Inflammatory macrophage treated with lipopolysaccharide for 4 hours (primary cell): Measurements from ENCODE around the gene COBL.

ENCODE experiments used
- DNase-seq: peaks from one replicate; pipeline ENCODE4 v3.0.0-alpha.2; 2020

The COBL gene

DNA sequence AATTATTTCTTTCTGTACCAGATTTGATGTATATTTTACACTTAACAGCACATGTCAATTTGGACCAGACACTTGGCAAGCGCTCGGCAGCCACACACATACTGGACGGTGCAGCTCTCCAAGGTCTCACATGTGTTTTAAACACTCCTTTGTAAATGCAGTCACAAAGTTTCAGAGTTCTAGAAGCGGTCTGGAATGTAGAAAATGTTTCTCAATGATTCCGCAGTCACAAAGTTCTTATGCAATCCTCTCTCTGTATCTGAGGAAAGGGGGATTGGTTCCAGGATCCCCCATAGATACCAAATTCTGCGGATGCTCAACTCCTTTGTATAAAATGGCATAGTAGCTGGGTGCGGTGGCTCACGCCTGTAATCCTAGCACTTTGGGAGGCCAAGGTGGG, 280.9 kb downstream of the COBL start:
- no peak for DNase-seq

- no peak for DNase-seq
Measured at GRCh38 chr7:51034521-51035264, 281.9 kb downstream of the COBL start.

GRCh38 chr7:51033727-51034520, 282.7 kb downstream of the COBL start:
- DNase-seq = no peak

GRCh38 chr7:51031791-51032515, 284.7 kb downstream of the COBL start:
- DNase-seq = no peak

GRCh38 chr7:51031216-51031615, 285.4 kb downstream of the COBL start:
- no peak for DNase-seq

- DNase-seq = no peak
Measured at GRCh38 chr7:51029701-51030191, 286.9 kb downstream of the COBL start.

GRCh38 chr7:51029131-51029530, 287.5 kb downstream of the COBL start:
- no peak for DNase-seq

DNA sequence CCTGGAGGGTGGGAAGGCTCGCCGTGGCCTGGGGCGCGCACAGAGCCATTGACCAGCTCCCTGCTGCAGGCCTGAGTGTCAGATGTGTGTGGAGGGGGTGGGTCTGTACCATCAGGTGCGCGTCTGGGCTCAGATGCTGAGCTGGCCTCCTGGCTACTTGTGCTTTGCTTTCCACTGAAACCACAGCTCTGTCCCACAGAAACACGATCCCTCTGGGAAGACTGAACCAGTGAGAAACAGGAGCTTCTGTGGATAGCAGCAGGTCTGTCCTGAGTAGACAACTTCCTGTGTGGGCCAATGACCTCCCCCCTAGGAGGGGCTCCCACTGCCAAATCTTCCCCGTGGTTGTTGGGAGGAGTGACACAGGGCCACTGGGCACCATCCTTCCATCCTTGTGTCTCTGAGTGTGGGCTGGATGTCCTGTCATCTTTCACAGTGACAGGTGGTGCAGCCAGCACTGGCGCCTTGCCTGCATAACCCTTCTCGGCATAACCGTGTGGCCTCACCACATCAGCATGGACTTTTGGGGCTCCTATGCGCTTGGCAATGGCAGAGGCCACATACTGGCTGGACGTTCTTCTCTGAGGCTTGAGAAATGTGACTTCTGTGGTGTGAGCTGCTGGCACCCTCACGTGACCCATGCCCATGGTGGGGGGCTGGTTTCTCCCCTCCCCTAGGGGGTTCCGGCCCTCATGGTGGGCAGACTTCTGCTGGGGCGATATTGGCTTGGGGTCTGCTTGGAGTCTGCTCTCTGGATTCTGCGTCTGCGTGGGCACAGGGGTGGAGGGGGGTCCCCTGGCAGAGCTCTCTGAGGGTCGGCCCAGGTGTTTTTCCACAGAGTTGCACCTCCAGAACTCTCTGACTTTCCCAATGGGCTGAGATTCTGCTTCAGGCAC, 288.4 kb downstream of the COBL start:
- no peak for DNase-seq

DNA sequence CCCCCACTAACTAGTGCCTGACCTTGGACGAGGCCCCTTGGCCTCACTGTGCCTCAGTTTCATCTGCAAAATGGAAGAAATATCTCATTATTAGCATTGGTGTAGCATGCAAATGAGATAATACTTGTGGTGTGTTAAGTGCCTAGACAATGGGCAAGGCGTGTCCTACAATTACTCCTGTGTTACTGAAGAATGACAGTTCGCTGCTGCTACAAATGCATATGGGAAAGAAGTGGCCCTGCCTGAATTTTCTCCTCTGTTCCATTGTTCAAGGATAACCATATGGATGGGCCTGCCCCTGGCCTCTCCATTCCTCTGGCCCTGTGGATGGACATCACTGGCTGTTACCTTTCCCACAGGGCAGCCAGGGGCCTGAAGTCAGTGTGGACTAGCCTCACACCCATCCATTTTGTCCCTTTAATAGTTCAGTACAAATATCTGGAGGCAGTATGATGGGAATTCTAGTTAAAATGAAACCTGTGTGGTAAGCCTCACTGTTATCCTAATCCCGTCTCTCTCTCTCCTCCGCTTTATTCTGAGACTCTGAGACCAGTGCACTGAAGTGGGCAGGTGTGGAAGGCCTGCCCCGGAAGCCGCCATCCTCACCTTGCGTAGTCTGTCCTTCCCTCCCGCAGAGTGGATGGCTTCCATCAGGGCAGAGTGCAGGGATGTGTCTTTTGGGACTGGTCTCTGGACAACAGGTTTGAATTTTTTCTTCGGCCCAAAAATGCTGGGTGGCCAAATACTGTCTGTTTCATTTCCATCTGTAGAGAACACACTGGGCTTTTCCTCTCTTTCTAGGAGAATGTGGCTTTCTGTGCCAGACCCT, 289.3 kb downstream of the COBL start:
- DNase-seq = no peak

GRCh38 chr7:51026341-51026740, 290.3 kb downstream of the COBL start:
- no peak for DNase-seq

GRCh38 chr7:51025668-51026067, 290.9 kb downstream of the COBL start:
- DNase-seq = no peak

GRCh38 chr7:51024867-51025266, 291.7 kb downstream of the COBL start:
- DNase-seq = no peak

GRCh38 chr7:51023547-51023946, 293.1 kb downstream of the COBL start:
- no peak for DNase-seq

DNA sequence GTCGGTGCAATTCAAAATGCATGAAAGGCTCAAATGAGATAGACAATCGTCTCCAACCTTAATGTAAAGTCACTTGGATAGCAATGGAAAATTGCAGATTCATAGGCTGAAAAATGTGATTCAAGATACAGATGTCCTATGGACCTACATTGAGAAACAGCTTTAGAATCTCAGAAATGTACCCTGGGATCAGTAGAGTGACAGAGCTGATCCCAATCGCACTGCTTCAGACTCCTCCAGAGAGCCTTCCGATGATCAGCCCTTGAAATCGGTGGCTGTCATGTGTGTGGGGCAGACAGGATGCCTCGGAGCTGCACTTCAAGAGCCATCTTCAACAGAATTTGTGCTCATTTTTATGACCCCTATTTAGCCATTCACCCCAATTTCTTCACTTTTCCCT, 293.8 kb downstream of the COBL start:
- DNase-seq = no peak

- no peak for DNase-seq
Measured at GRCh38 chr7:51021906-51022570, 294.6 kb downstream of the COBL start.

DNA sequence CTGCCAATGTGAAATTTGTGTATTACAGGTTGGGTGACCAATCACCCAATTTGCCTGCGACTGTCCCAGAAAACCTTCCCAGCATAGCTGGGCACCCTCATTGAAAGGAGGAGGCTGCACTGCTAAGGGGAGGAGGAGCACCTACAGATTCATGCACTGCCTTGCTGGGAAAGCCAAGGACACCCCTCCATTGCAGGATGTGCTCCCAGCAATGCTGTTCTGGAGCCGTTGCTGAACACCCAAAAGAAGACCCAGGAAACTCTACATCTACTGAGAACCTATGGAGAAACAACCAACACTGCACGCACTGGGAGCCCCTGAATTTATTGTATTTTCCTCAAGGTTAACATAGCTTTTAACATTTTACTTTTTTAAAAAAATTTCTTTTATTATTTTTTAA, 295.7 kb downstream of the COBL start:
- DNase-seq = no peak

- DNase-seq = no peak
Measured at GRCh38 chr7:51019891-51020870, 296.4 kb downstream of the COBL start.

DNA sequence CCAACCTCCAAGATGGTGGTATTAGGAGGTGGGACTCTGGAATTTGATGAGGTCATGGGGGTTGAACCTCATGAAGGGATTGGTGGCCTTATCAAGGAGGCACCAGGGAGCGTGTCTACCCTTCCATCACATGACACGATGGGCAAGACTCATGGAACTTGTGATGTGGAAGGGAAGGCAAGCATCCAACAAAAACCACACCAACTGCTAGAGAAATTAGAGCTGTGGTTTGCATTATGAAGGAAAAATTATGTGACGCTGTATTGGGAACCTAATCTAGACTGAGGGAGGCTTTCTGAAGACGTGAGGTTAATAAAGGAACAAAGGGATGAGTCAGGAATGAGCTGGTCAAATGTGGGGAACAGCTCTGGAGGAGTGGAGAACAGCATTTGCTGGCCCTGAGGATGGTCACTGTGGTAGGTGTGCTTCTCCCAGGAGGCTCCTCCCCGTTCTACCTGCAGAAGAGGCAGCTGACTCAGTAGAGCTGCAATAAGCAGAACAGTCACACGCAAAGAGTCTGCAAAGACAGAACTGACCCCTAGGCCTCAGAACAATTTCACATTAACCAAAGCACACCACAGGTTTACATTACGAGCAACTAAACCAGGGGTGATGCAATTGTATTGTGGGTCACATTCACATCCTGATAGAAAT, 297.3 kb downstream of the COBL start:
- no peak for DNase-seq
